Activated CD4-positive, alpha-beta T cell treated with anti-CD3 and anti-CD28 coated beads, Interleukin-2, Interleukin-6, amounts not matched to agents 100 ng/mL and 50 ng/mL, durations not matched to agents 16 hours and 8 hours (primary cell): ENCODE measurements around the gene RPS23.
"Not testable (repeated sequence)": the region's sequence is repeated elsewhere in the genome, so short reads cannot be mapped to it uniquely, and the experiment has no call there.

Experiments used
- DNase-seq: peaks from one replicate; pipeline ENCODE4 v3.0.0-alpha.2; 2020

RPS23 gene

GRCh38 chr5:82287625-82288024 is 9.5 kb upstream of the RPS23 start:
- no peak for DNase-seq

GRCh38 chr5:82285206-82285605 is 7.1 kb upstream of the RPS23 start:
- DNase-seq: no peak

GRCh38 chr5:82283893-82284292 is 5.7 kb upstream of the RPS23 start:
- DNase-seq: no peak

- DNase-seq: no peak
Observed at GRCh38 chr5:82278711-82279370, 687 bp upstream of the RPS23 start.

- DNase-seq: no peak
Observed at GRCh38 chr5:82277613-82277986, 554 bp downstream of the RPS23 start.

- DNase-seq: peak; percentile 20
Observed at GRCh38 chr5:82276800-82277612, 1.1 kb downstream of the RPS23 start.

- DNase-seq: no peak
Observed at GRCh38 chr5:82275216-82275664, 2.9 kb downstream of the RPS23 start.

- peak; percentile 36 for DNase-seq
Observed at GRCh38 chr5:82274343-82275211, 3.6 kb downstream of the RPS23 start.

GRCh38 chr5:82273426-82273825 is 4.7 kb downstream of the RPS23 start:
- peak; percentile 23 for DNase-seq

- DNase-seq: peak; percentile 56
Observed at GRCh38 chr5:82272571-82273356, 5.4 kb downstream of the RPS23 start.

- not testable (repeated sequence) for DNase-seq
Observed at GRCh38 chr5:82269363-82269762, 8.8 kb downstream of the RPS23 start.

GRCh38 chr5:82267297-82267933 is 10.7 kb downstream of the RPS23 start:
- DNase-seq: peak; percentile 13

- DNase-seq: no peak
Observed at GRCh38 chr5:82265047-82265446, 13.1 kb downstream of the RPS23 start.

GRCh38 chr5:82259172-82259800 is 18.9 kb downstream of the RPS23 start:
- DNase-seq: no peak

- no peak for DNase-seq
Observed at GRCh38 chr5:82257729-82258128, 20.4 kb downstream of the RPS23 start.

GRCh38 chr5:82257247-82257646 is 20.9 kb downstream of the RPS23 start:
- DNase-seq: no peak

- peak; percentile 22 for DNase-seq
Observed at GRCh38 chr5:82255844-82256243, 22.3 kb downstream of the RPS23 start.

- no peak for DNase-seq
Observed at GRCh38 chr5:82252744-82253143, 25.4 kb downstream of the RPS23 start.

GRCh38 chr5:82246960-82247574 is 31.1 kb downstream of the RPS23 start:
- DNase-seq: no peak

- DNase-seq: no peak
Observed at GRCh38 chr5:82244854-82245635, 33.1 kb downstream of the RPS23 start.
